Liver (tissue), 9 donors: ENCODE results near the gene IFNAR1. TPM values are rescaled to one million over a fixed set of nuclear protein-coding genes. Genes with fewer than 3 reads are reported as not detected.

Experiments used
- DNase-seq: peaks from one replicate; pipeline ENCODE4 v3.0.0-alpha.2; 2017; ENCODE audit warnings: low spot score
- H3K27ac ChIP-seq, 2 donors: one replicate each; pipeline ENCODE4 v1.7.0; 2013; ENCODE audit warnings: inconsistent platforms in 2 of 2, low read length in 2 of 2, control low read depth in 1 of 2, low read depth in 1 of 2, mild to moderate bottlenecking in 1 of 2
- H3K27me3 ChIP-seq, 4 donors: one replicate each; pipeline versions ENCODE4 v1.6.1 to v1.7.0; 2013; ENCODE audit warnings: low read length in 3 of 4, inconsistent platforms in 1 of 4, mild to moderate bottlenecking in 1 of 4, moderate library complexity in 1 of 4; ENCODE audit not compliant: control insufficient read depth in 4 of 4, insufficient read depth in 4 of 4
- H3K36me3 ChIP-seq, 4 donors: one replicate each; pipeline versions ENCODE4 v1.6.1 to v1.7.0; 2013; ENCODE audit warnings: low read length in 3 of 4, mild to moderate bottlenecking in 3 of 4, low read depth in 1 of 4, moderate library complexity in 1 of 4; ENCODE audit not compliant: control insufficient read depth in 4 of 4, insufficient read depth in 3 of 4
- H3K4me1 ChIP-seq, 4 donors: one replicate each; pipeline versions ENCODE4 v1.6.1 to v1.7.0; 2013; ENCODE audit warnings: low read length in 3 of 4, mild to moderate bottlenecking in 3 of 4, moderate library complexity in 1 of 4; ENCODE audit not compliant: control insufficient read depth in 4 of 4, insufficient read depth in 4 of 4
- H3K4me3 ChIP-seq, 3 donors: one replicate each; pipeline versions ENCODE4 v1.6.1 to v1.7.0; 2013; ENCODE audit warnings: low read length in 3 of 3, control low read depth in 1 of 3, low read depth in 1 of 3, mild to moderate bottlenecking in 1 of 3
- H3K9ac ChIP-seq, 2 donors: one replicate each; pipeline ENCODE4 v1.7.0; 2013; ENCODE audit warnings: low read length in 2 of 2, mild to moderate bottlenecking in 2 of 2, moderate library complexity in 2 of 2, control low read depth in 1 of 2, low read depth in 1 of 2
- H3K9me3 ChIP-seq, 4 donors: one replicate each; pipeline versions ENCODE4 v1.6.1 to v1.7.0; 2013; ENCODE audit warnings: low read length in 3 of 4; ENCODE audit not compliant: control insufficient read depth in 4 of 4
- CTCF ChIP-seq: fragments of 150-350 bp; IDR thresholded peaks from 2 replicates; pipeline ENCODE4 v1.5.1; 2017; ENCODE audit warnings: improper control_type of control experiment, low read depth, low read length; ENCODE audit not compliant: missing input control
- EGR1 ChIP-seq, 2 donors: IDR thresholded peaks; 2 replicates each; pipeline ENCODE4 v1.6.1; 2016 to 2018; ENCODE audit warnings: antibody characterized with exemption in 2 of 2, low read depth in 2 of 2
- FOXA1 ChIP-seq: IDR thresholded peaks from 2 replicates; pipeline ENCODE4 v1.6.1; 2016; ENCODE audit warnings: antibody characterized with exemption
- FOXA2 ChIP-seq: IDR thresholded peaks from 2 replicates; pipeline ENCODE4 v1.6.1; 2016; ENCODE audit warnings: antibody characterized with exemption
- GABPA ChIP-seq, 2 donors: IDR thresholded peaks in 1 of 2; conservative IDR thresholded peaks in 1 of 2; 2 replicates each; pipeline ENCODE4 v1.6.1; 2016; ENCODE audit warnings: antibody characterized with exemption in 2 of 2, mild to moderate bottlenecking in 1 of 2, moderate library complexity in 1 of 2
- HNF4A ChIP-seq, 2 donors: conservative IDR thresholded peaks; 2 replicates each; pipeline ENCODE4 v1.6.1; 2016; ENCODE audit warnings: antibody characterized with exemption in 2 of 2, mild to moderate bottlenecking in 2 of 2
- HNF4G ChIP-seq: IDR thresholded peaks from 2 replicates; pipeline ENCODE4 v1.6.1; 2016; ENCODE audit warnings: antibody characterized with exemption
- JUND ChIP-seq, 2 donors: IDR thresholded peaks; 2 replicates each; pipeline ENCODE4 v1.6.1; 2016; ENCODE audit warnings: antibody characterized with exemption in 2 of 2
- NR2F2 ChIP-seq: IDR thresholded peaks from 2 replicates; pipeline ENCODE4 v1.6.1; 2016; ENCODE audit warnings: antibody characterized with exemption
- RAD21 ChIP-seq, 2 donors: IDR thresholded peaks; 2 replicates each; pipeline ENCODE4 v1.6.1; 2016; ENCODE audit warnings: antibody characterized with exemption in 2 of 2, mild to moderate bottlenecking in 2 of 2
- REST ChIP-seq: IDR thresholded peaks from 2 replicates; pipeline ENCODE4 v1.6.1; 2016; ENCODE audit warnings: antibody characterized with exemption, mild to moderate bottlenecking
- RXRA ChIP-seq, 2 donors: IDR thresholded peaks; 2 replicates each; pipeline ENCODE4 v1.6.1; 2017 to 2018; ENCODE audit warnings: antibody characterized with exemption in 2 of 2, mild to moderate bottlenecking in 1 of 2
- SP1 ChIP-seq: IDR thresholded peaks from 2 replicates; pipeline ENCODE4 v1.6.1; 2018; ENCODE audit warnings: antibody characterized with exemption, mild to moderate bottlenecking
- TAF1 ChIP-seq: conservative IDR thresholded peaks from 2 replicates; pipeline ENCODE4 v1.6.1; 2016; ENCODE audit warnings: antibody characterized with exemption, mild to moderate bottlenecking
- YY1 ChIP-seq: IDR thresholded peaks from 2 replicates; pipeline ENCODE4 v1.6.1; 2016; ENCODE audit warnings: antibody characterized with exemption, mild to moderate bottlenecking
- ZBTB33 ChIP-seq: IDR thresholded peaks from 2 replicates; pipeline ENCODE4 v1.6.1; 2016; ENCODE audit warnings: antibody characterized with exemption
- WGBS: extraction: QIAGEN DNeasy Blood & Tissue Kit; methylation state at CpG from one replicate; pipeline ENCODE4 v1.1.7; 2013; 5-methylcytosine and 5-hydroxymethylcytosine counted together
- polyA plus RNA-seq, 2 donors: library from polyadenylated mRNA; stranded (reverse) in 1 of 2; unstranded in 1 of 2; fragments of 200-250 nt in 1 of 2; fragments of >200 nt in 1 of 2; fragmentation: Nextera tagmentation in 1 of 2; extraction: Ambion mirVana in 1 of 2; gene quantifications; one replicate each; pipeline versions ENCODE4 v1.2.1 to v1.2.3, GENCODE V29; 2013 to 2015
- total RNA-seq, 2 donors: library from RNA; depleted of rRNA; stranded (reverse); fragments of >200 nt; gene quantifications; one replicate each; pipeline ENCODE4 v1.2.3, GENCODE V29; 2014
- TF ChIP-seq, protein P1 (sequence below): IDR thresholded peaks from 2 replicates; pipeline ENCODE4 v1.6.1; 2016; ENCODE audit warnings: antibody characterized with exemption
- TF ChIP-seq, protein P2 (sequence below): IDR thresholded peaks from 2 replicates; pipeline ENCODE4 v1.6.1; 2016; ENCODE audit warnings: antibody characterized with exemption
- donor health status: healthy.
- donor health status: healthy.
- donor health status: healthy.
- donor health status: healthy.
- donor health status: healthy.

Gene IFNAR1
- total and polyA plus RNA-seq, 4 donors, result 31.1 to 54.3 (median 46.2) TPM

GRCh38 chr21:33292724-33293123, 32.0 kb upstream of the IFNAR1 start:
- no peak for DNase-seq
- Histone ChIP-seq H3K4me3 (no peak overlapping the region), H3K36me3 (peaks cover 2 to 26% (median 17%) of the 10 kb centered on the region in 4 donors), H3K9me3 (no peaks in the 10 kb centered on the region), H3K27ac (no peak overlapping the region), H3K27me3 (no peaks in the 10 kb centered on the region), H3K4me1 (peaks cover 4 to 24% (median 13%) of the 10 kb centered on the region in 4 donors), H3K9ac (no peak overlapping the region)
- WGBS, result 92% methylated on average over 5 of the region's 5 CpGs
- TF ChIP-seq NR2F2 (no peak), RXRA (IDR thresholded peaks at IDR 0.05) (no peak)

DNA sequence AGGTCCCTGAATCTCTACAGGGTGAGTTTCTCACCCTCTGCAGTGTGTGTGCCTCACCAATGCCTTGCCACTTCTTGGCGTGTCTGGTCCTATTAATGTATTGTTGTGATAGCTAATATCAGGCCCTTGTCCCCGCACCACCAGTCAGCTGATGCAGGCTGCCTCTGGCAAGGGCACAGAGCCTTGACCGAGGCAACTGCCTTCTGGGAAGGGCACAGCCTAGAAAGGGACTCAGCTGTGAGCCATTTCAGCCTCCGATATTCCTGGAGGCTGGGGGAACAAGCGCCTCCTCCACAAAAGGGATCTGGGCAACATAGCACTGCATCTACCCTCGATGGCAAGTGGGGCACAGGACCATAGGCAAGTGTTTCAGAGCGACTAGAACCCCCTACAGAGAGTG, 31.6 kb upstream of the IFNAR1 start:
- no peaks in the 10 kb centered on the region for H3K9me3 ChIP-seq
- DNase-seq, result no peak
- no peak overlapping the region for H3K27ac ChIP-seq
- no peak for TF ChIP-seq YY1
- no peak for TF ChIP-seq HNF4G
- no peak for TF ChIP-seq NR2F2
- no peak for TF ChIP-seq RXRA (IDR thresholded peaks at IDR 0.05)
- TF ChIP-seq TAF1, result no peak
- no peak for TF ChIP-seq FOXA2
- no peak for TF ChIP-seq EGR1 (IDR thresholded peaks at IDR 0.05; ENCODE audit: low read depth in 2 of 2)
- no peak for TF ChIP-seq JUND (IDR thresholded peaks at IDR 0.05)
- no peak for TF ChIP-seq RAD21 (IDR thresholded peaks at IDR 0.05)
- TF ChIP-seq SP1, result no peak
- no peak for TF ChIP-seq CTCF
- TF ChIP-seq, protein P1, sequence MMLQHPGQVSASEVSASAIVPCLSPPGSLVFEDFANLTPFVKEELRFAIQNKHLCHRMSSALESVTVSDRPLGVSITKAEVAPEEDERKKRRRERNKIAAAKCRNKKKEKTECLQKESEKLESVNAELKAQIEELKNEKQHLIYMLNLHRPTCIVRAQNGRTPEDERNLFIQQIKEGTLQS, result no peak
- TF ChIP-seq, protein P2, sequence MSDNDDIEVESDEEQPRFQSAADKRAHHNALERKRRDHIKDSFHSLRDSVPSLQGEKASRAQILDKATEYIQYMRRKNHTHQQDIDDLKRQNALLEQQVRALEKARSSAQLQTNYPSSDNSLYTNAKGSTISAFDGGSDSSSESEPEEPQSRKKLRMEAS, result no peak
- TF ChIP-seq HNF4A (conservative IDR thresholded peaks at IDR 0.05), result no peak
- TF ChIP-seq REST, result no peak
- no peak for TF ChIP-seq FOXA1
- no peak for TF ChIP-seq GABPA (IDR thresholded peaks at IDR 0.05 in 1 of 2, conservative IDR thresholded peaks at IDR 0.05 in 1 of 2)
- TF ChIP-seq ZBTB33, result no peak
- H3K4me3 ChIP-seq, result no peak overlapping the region
- H3K36me3 ChIP-seq, result peaks cover 2 to 26% (median 15%) of the 10 kb centered on the region in 4 donors
- H3K27me3 ChIP-seq, result no peaks in the 10 kb centered on the region
- 97% methylated on average over 7 of the region's 7 CpGs for WGBS
- H3K4me1 ChIP-seq, result peaks cover 4 to 20% (median 9%) of the 10 kb centered on the region in 4 donors
- no peak overlapping the region for H3K9ac ChIP-seq
